Neural progenitor cell (in vitro differentiated cells): ENCODE data around the gene PAPPA2. TPM values are rescaled to one million over a fixed set of nuclear protein-coding genes. Genes with fewer than 3 reads are reported as not detected.

Source experiments
- DNase-seq: peaks from one replicate; pipeline ENCODE4 v3.0.0-alpha.2; 2016; ENCODE audit warnings: low spot score
- H2AFZ ChIP-seq: fragments of 200-600 bp; sonication (generic); replicated peaks from 2 replicates; pipeline ENCODE4 v1.6.1; 2016; ENCODE audit warnings: antibody characterized with exemption
- H3F3A ChIP-seq: fragments of 200-600 bp; sonication (generic); 2 replicates; pipeline ENCODE4 v1.6.1; 2016; ENCODE audit warnings: antibody characterized with exemption, low read depth
- H3K27ac ChIP-seq: fragments of 200-600 bp; sonication (generic); 2 replicates; pipeline ENCODE4 v1.5.1; 2016; ENCODE audit warnings: mild to moderate bottlenecking
- H3K27me3 ChIP-seq: fragments of 200-600 bp; sonication (generic); 2 replicates; pipeline ENCODE4 v1.6.1; 2016; ENCODE audit warnings: mild to moderate bottlenecking, moderate library complexity
- H3K36me3 ChIP-seq: fragments of 200-600 bp; sonication (generic); 2 replicates; pipeline ENCODE4 v1.5.1; 2016
- H3K4me1 ChIP-seq: fragments of 200-600 bp; sonication (generic); 2 replicates; pipeline ENCODE4 v1.6.1; 2016; ENCODE audit warnings: mixed run types
- H3K4me2 ChIP-seq: fragments of 200-600 bp; sonication (generic); 2 replicates; pipeline ENCODE4 v1.6.1; 2016
- H3K4me3 ChIP-seq: fragments of 200-600 bp; sonication (generic); 2 replicates; pipeline ENCODE4 v1.5.1; 2016
- H3K79me2 ChIP-seq: fragments of 200-600 bp; sonication (generic); 2 replicates; pipeline ENCODE4 v1.6.1; 2016; ENCODE audit warnings: low read depth
- H3K9ac ChIP-seq: fragments of 200-600 bp; sonication (generic); 2 replicates; pipeline ENCODE4 v1.6.1; 2016
- H3K9me3 ChIP-seq: fragments of 200-600 bp; sonication (generic); 2 replicates; pipeline ENCODE4 v1.5.1; 2016; ENCODE audit warnings: low read depth
- H4K20me1 ChIP-seq: fragments of 200-600 bp; sonication (generic); 2 replicates; pipeline ENCODE4 v1.6.1; 2016; ENCODE audit warnings: low read depth
- H3K27ac Mint-ChIP-seq: 3 replicates; pipeline ENCODE4 v1.8.0; 2021; ENCODE audit warnings: mixed read lengths
- H3K27me3 Mint-ChIP-seq: 2 replicates; pipeline ENCODE4 v1.8.0; 2022; ENCODE audit warnings: low read depth, mild to moderate bottlenecking, inconsistent platforms, moderate library complexity, mixed read lengths; ENCODE audit not compliant: insufficient read depth
- H3K36me3 Mint-ChIP-seq: 3 replicates; pipeline ENCODE4 v1.8.0; 2021; ENCODE audit warnings: mixed read lengths
- H3K4me1 Mint-ChIP-seq: 3 replicates; pipeline ENCODE4 v1.8.0; 2021; ENCODE audit warnings: mixed read lengths
- H3K4me3 Mint-ChIP-seq: 3 replicates; pipeline ENCODE4 v1.8.0; 2021; ENCODE audit warnings: mild to moderate bottlenecking, moderate library complexity, mixed read lengths
- H3K9me3 Mint-ChIP-seq: 3 replicates; pipeline ENCODE4 v1.8.0; 2020; ENCODE audit warnings: mixed read lengths
- CTCF ChIP-seq: fragments of 200-600 bp; sonication (generic); IDR thresholded peaks from 2 replicates; pipeline ENCODE4 v1.5.1; 2017; ENCODE audit warnings: antibody characterized with exemption, mild to moderate bottlenecking
- EZH2 ChIP-seq: fragments of 200-600 bp; sonication (generic); IDR thresholded peaks from 2 replicates; pipeline ENCODE4 v1.6.1; 2017; ENCODE audit warnings: antibody characterized with exemption, mild to moderate bottlenecking, moderate library complexity
- EZH2phosphoT487 ChIP-seq: fragments of 200-600 bp; sonication (generic); IDR thresholded peaks from 2 replicates; pipeline ENCODE4 v1.6.1; 2017; ENCODE audit warnings: antibody characterized with exemption
- total RNA-seq: library from RNA; depleted of rRNA; stranded (reverse); fragments of >200 nt; gene quantifications from 2 replicates; pipeline ENCODE4 v1.2.3, GENCODE V29; 2015; ENCODE audit warnings: low replicate concordance

Gene PAPPA2
- total RNA-seq, 1 donor from 2014 or later = 0.17 TPM

- Histone ChIP-seq H3K27ac (no peak overlapping the region), H3K9me3 (no peaks in the 10 kb centered on the region), H3K79me2 (no peaks in the 10 kb centered on the region), H3F3A (no peaks in the 10 kb centered on the region), H3K4me1 (no peaks in the 10 kb centered on the region), H3K27me3 (no peaks in the 10 kb centered on the region), H3K36me3 (no peaks in the 10 kb centered on the region), H3K9ac (no peak overlapping the region), H3K4me2 (no peak overlapping the region), H2AFZ (no peak overlapping the region), H3K4me3 (no peak overlapping the region), H4K20me1 (no peaks in the 10 kb centered on the region)
- no peak for TF ChIP-seq EZH2phosphoT487
- TF ChIP-seq EZH2 = no peak
- TF ChIP-seq CTCF = no peak
- Mint-ChIP-seq H3K4me3 (no peak overlapping the region), H3K4me1 (peaks cover 2% of the 10 kb centered on the region), H3K27me3 (no peaks in the 10 kb centered on the region), H3K27ac (no peak overlapping the region), H3K36me3 (no peaks in the 10 kb centered on the region), H3K9me3 (no peaks in the 10 kb centered on the region)
- no peak for DNase-seq
Measured at GRCh38 chr1:176719447-176719846, 256.5 kb downstream of the PAPPA2 start.

- no peaks in the 10 kb centered on the region for H3K4me1 ChIP-seq
- no peak overlapping the region for H3K27ac Mint-ChIP-seq
Measured at GRCh38 chr1:176720838-176721237, 257.9 kb downstream of the PAPPA2 start.

GRCh38 chr1:176733661-176734060, 270.7 kb downstream of the PAPPA2 start:
- Mint-ChIP-seq H3K4me1 (no peaks in the 10 kb centered on the region), H3K36me3 (no peaks in the 10 kb centered on the region), H3K27me3 (peaks cover 3% of the 10 kb centered on the region), H3K9me3 (no peaks in the 10 kb centered on the region), H3K4me3 (no peak overlapping the region), H3K27ac (no peak overlapping the region)
- Histone ChIP-seq H3K79me2 (no peaks in the 10 kb centered on the region), H3K4me3 (no peak overlapping the region), H4K20me1 (no peaks in the 10 kb centered on the region), H3K9ac (no peak overlapping the region), H3K4me1 (no peaks in the 10 kb centered on the region), H3K36me3 (no peaks in the 10 kb centered on the region), H2AFZ (no peak overlapping the region), H3K4me2 (no peak overlapping the region), H3K9me3 (no peaks in the 10 kb centered on the region), H3K27ac (no peak overlapping the region), H3F3A (no peaks in the 10 kb centered on the region), H3K27me3 (no peaks in the 10 kb centered on the region)
- no peak for DNase-seq
- no peak for TF ChIP-seq EZH2phosphoT487
- no peak for TF ChIP-seq CTCF
- TF ChIP-seq EZH2 = no peak

More at GRCh38 chr1:176720838-176721237, 257.9 kb downstream of the PAPPA2 start:
- no peaks in the 10 kb centered on the region for H3K9me3 ChIP-seq
- H3F3A ChIP-seq = no peaks in the 10 kb centered on the region
- H4K20me1 ChIP-seq = no peaks in the 10 kb centered on the region
- H2AFZ ChIP-seq = no peak overlapping the region
- Mint-ChIP-seq H3K9me3 (no peaks in the 10 kb centered on the region), H3K36me3 (no peaks in the 10 kb centered on the region), H3K4me3 (no peak overlapping the region), H3K27me3 (no peaks in the 10 kb centered on the region), H3K4me1 (peaks cover 2% of the 10 kb centered on the region)
- no peak overlapping the region for H3K4me2 ChIP-seq
- no peaks in the 10 kb centered on the region for H3K79me2 ChIP-seq
- TF ChIP-seq EZH2phosphoT487 (no peak), EZH2 (no peak), CTCF (no peak)
- no peak for DNase-seq
- no peaks in the 10 kb centered on the region for H3K27me3 ChIP-seq
- no peaks in the 10 kb centered on the region for H3K36me3 ChIP-seq
- no peak overlapping the region for H3K4me3 ChIP-seq
- H3K27ac ChIP-seq = no peak overlapping the region
- H3K9ac ChIP-seq = no peak overlapping the region
